ENCODE data around the gene RGS12.

GRCh38 chr4:3331511-3332394 lies 38.9 kb downstream of the RGS12 start:
- TF ChIP-seq GABPA (IDR thresholded peaks at IDR 0.05; ENCODE audit: low read depth) (no peak), POLR2AphosphoS5 (IDR thresholded peaks at IDR 0.05; ENCODE audit: low read depth) (no peak)
- TF ChIP-seq, protein P1, sequence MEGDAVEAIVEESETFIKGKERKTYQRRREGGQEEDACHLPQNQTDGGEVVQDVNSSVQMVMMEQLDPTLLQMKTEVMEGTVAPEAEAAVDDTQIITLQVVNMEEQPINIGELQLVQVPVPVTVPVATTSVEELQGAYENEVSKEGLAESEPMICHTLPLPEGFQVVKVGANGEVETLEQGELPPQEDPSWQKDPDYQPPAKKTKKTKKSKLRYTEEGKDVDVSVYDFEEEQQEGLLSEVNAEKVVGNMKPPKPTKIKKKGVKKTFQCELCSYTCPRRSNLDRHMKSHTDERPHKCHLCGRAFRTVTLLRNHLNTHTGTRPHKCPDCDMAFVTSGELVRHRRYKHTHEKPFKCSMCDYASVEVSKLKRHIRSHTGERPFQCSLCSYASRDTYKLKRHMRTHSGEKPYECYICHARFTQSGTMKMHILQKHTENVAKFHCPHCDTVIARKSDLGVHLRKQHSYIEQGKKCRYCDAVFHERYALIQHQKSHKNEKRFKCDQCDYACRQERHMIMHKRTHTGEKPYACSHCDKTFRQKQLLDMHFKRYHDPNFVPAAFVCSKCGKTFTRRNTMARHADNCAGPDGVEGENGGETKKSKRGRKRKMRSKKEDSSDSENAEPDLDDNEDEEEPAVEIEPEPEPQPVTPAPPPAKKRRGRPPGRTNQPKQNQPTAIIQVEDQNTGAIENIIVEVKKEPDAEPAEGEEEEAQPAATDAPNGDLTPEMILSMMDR (IDR thresholded peaks at IDR 0.05; ENCODE audit: insufficient read depth, low read length) = no peak
- TF ChIP-seq, protein P2, sequence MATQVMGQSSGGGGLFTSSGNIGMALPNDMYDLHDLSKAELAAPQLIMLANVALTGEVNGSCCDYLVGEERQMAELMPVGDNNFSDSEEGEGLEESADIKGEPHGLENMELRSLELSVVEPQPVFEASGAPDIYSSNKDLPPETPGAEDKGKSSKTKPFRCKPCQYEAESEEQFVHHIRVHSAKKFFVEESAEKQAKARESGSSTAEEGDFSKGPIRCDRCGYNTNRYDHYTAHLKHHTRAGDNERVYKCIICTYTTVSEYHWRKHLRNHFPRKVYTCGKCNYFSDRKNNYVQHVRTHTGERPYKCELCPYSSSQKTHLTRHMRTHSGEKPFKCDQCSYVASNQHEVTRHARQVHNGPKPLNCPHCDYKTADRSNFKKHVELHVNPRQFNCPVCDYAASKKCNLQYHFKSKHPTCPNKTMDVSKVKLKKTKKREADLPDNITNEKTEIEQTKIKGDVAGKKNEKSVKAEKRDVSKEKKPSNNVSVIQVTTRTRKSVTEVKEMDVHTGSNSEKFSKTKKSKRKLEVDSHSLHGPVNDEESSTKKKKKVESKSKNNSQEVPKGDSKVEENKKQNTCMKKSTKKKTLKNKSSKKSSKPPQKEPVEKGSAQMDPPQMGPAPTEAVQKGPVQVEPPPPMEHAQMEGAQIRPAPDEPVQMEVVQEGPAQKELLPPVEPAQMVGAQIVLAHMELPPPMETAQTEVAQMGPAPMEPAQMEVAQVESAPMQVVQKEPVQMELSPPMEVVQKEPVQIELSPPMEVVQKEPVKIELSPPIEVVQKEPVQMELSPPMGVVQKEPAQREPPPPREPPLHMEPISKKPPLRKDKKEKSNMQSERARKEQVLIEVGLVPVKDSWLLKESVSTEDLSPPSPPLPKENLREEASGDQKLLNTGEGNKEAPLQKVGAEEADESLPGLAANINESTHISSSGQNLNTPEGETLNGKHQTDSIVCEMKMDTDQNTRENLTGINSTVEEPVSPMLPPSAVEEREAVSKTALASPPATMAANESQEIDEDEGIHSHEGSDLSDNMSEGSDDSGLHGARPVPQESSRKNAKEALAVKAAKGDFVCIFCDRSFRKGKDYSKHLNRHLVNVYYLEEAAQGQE (IDR thresholded peaks at IDR 0.05; ENCODE audit: insufficient replicate concordance, low read depth) = no peak
